B cell (primary cell): Measurements from ENCODE around the gene MALRD1. TPM values are rescaled to one million over a fixed set of nuclear protein-coding genes. Genes with fewer than 3 reads are reported as not detected.

ENCODE experiments used
- ATAC-seq: fragments of 200-7000 bp; cut with Tn5 transposase; one replicate; pipeline ENCODE4 v1.10.0; 2021; ENCODE audit warnings: low read depth, mild to moderate bottlenecking, moderate number of reproducible peaks, moderate library complexity
- CTCF ChIA-PET: fragments of 350-600 bp; sonication (Branson Sonifier 250); formaldehyde crosslinking; loops from one replicate; lab custom pipeline; 2021; ENCODE audit warnings: antibody characterized with exemption, inconsistent platforms; lab: Charles Lee
- POLR2A ChIA-PET: fragments of 350-600 bp; sonication (Branson Sonifier 250); formaldehyde crosslinking; loops from one replicate; lab custom pipeline; 2021; ENCODE audit warnings: antibody characterized with exemption; lab: Charles Lee
- DNase-seq: peaks from one replicate; pipeline ENCODE4 v3.0.0; 2013
- H2AFZ ChIP-seq: 2 replicates; pipeline ENCODE4 v1.6.1; 2012; ENCODE audit warnings: mild to moderate bottlenecking, low read depth, low read length; ENCODE audit not compliant: insufficient read depth, poor library complexity, severe bottlenecking
- H3K27ac ChIP-seq, 2 donors: 1 replicate in 1 of 2; 2 replicates in 1 of 2; pipeline ENCODE4 v1.5.1; 2012 to 2013; ENCODE audit warnings: low read length in 2 of 2, mild to moderate bottlenecking in 2 of 2, moderate library complexity in 1 of 2
- H3K27me3 ChIP-seq, 4 experiments: fragments of 200-600 bp in 1 of 4; sonication (generic) in 1 of 4; replicated peaks in 1 of 4; 1 replicate in 2 of 4; 2 replicates in 2 of 4; pipeline versions ENCODE4 v1.6.1 to v1.7.0; 2013 to 2016; ENCODE audit warnings: low read length in 3 of 4, mild to moderate bottlenecking in 2 of 4, mixed read lengths in 1 of 4, moderate library complexity in 1 of 4; ENCODE audit not compliant: insufficient read depth in 4 of 4, control insufficient read depth in 3 of 4; ENCODE audit errors: control extremely low read depth in 1 of 4
- H3K36me3 ChIP-seq, 2 experiments: replicated peaks in 1 of 2; 1 replicate in 1 of 2; 2 replicates in 1 of 2; pipeline versions ENCODE4 v1.6.1 to v1.7.1; 2013; ENCODE audit warnings: low read length in 1 of 2; ENCODE audit not compliant: insufficient read depth in 2 of 2, control insufficient read depth in 1 of 2; ENCODE audit errors: control extremely low read depth in 1 of 2, extremely low read depth in 1 of 2
- H3K4me1 ChIP-seq, 2 donors: fragments of 200-600 bp in 1 of 2; sonication (generic) in 1 of 2; 1 replicate in 1 of 2; 2 replicates in 1 of 2; pipeline versions ENCODE4 v1.5.1 to v1.6.1; 2013 to 2017; ENCODE audit warnings: low read length in 2 of 2; ENCODE audit not compliant: control insufficient read depth in 2 of 2, insufficient read depth in 2 of 2
- H3K4me2 ChIP-seq: replicated peaks from 2 replicates; pipeline ENCODE3; 2012; ENCODE audit warnings: mild to moderate bottlenecking, low read depth, low read length; ENCODE audit not compliant: poor library complexity, severe bottlenecking
- H3K4me3 ChIP-seq, 5 experiments: fragments of 200-600 bp in 1 of 5; sonication (generic) in 1 of 5; 1 replicate in 3 of 5; 2 replicates in 2 of 5; pipeline versions ENCODE4 v1.5.1 to v1.7.0; 2011 to 2016; ENCODE audit warnings: low read length in 4 of 5, mild to moderate bottlenecking in 4 of 5, low read depth in 2 of 5, control low read depth in 1 of 5, moderate library complexity in 1 of 5; ENCODE audit not compliant: insufficient read depth in 1 of 5; ENCODE audit errors: control extremely low read depth in 1 of 5, extremely low read depth in 1 of 5
- H3K79me2 ChIP-seq: fragments of 200-600 bp; sonication (generic); one replicate; pipeline ENCODE4 v1.6.0; 2016; ENCODE audit warnings: low read length; ENCODE audit not compliant: control insufficient read depth, insufficient read depth
- H3K9ac ChIP-seq: fragments of 200-600 bp; sonication (generic); 2 replicates; pipeline ENCODE4 v1.6.1; 2017; ENCODE audit warnings: mild to moderate bottlenecking, low read length, moderate library complexity
- H3K9me3 ChIP-seq, 3 donors: one replicate each; pipeline versions ENCODE4 v1.6.1 to v1.7.1; 2013; ENCODE audit warnings: low read length in 2 of 3; ENCODE audit not compliant: control insufficient read depth in 2 of 3, insufficient read depth in 1 of 3; ENCODE audit errors: control extremely low read depth in 1 of 3
- H4K20me1 ChIP-seq: 2 replicates; pipeline ENCODE4 v1.6.0; 2012; ENCODE audit warnings: mild to moderate bottlenecking, low read length; ENCODE audit not compliant: insufficient read depth, control insufficient read depth, poor library complexity, severe bottlenecking
- H3K27ac Mint-ChIP-seq: one replicate; pipeline ENCODE4 v1.8.0; 2021; ENCODE audit warnings: mixed read lengths
- H3K27me3 Mint-ChIP-seq: one replicate; pipeline ENCODE4 v1.8.0; 2021; ENCODE audit warnings: mixed read lengths
- H3K4me1 Mint-ChIP-seq: one replicate; pipeline ENCODE4 v1.8.0; 2021; ENCODE audit warnings: mixed read lengths
- H3K4me3 Mint-ChIP-seq: one replicate; pipeline ENCODE4 v1.8.0; 2021; ENCODE audit warnings: mixed read lengths
- H3K9me3 Mint-ChIP-seq: one replicate; pipeline ENCODE4 v1.8.0; 2022; ENCODE audit warnings: mixed read lengths; ENCODE audit not compliant: insufficient read depth
- CTCF ChIP-seq: fragments of 200-600 bp; IDR thresholded peaks from one replicate; pipeline ENCODE4 v1.8.0; 2022; ENCODE audit warnings: antibody characterized with exemption, mild to moderate bottlenecking
- EZH2 ChIP-seq: IDR thresholded peaks from 2 replicates; pipeline ENCODE4 v1.6.1; 2012; ENCODE audit warnings: borderline replicate concordance, low read depth, mild to moderate bottlenecking, moderate library complexity, low read length; ENCODE audit not compliant: insufficient read depth, poor library complexity, severe bottlenecking
- WGBS: methylation state at CpG from one replicate; pipeline ENCODE4 v1.1.5; 2013; ENCODE audit warnings: missing lambda C conversion rate; ENCODE audit not compliant: insufficient coverage; 5-methylcytosine and 5-hydroxymethylcytosine counted together
- intact Hi-C: fragments of 100-400 bp; cut with micrococcal nuclease; formaldehyde crosslinking; loops from one replicate; pipeline ENCODE4 v1.10.0; 2022
- polyA plus RNA-seq: library from polyadenylated mRNA; depleted of rRNA; stranded (reverse); fragments of >200 nt; gene quantifications from 2 replicates; pipeline ENCODE4 v1.2.3, GENCODE V29; 2012
- total RNA-seq, 2 donors: library from RNA; stranded (reverse); fragments of 120-200 nt in 1 of 2; gene quantifications; 1 replicate in 1 of 2; 2 replicates in 1 of 2; pipeline versions ENCODE4 v1.2.3 to v1.2.4, GENCODE V29; 2013 to 2022

MALRD1 gene
- total and polyA plus RNA-seq, 2 donors (not counting 1 experiment from before 2014, with no cell fraction given) = not detected

- no peak overlapping the region for H3K4me2 ChIP-seq
- WGBS = no CpG with 5 or more reads among the region's 1 CpG
- H3K4me1 Mint-ChIP-seq = no peaks in the 10 kb centered on the region
- CTCF ChIA-PET = no interaction called here
- ATAC-seq (no peak), DNase-seq (no peak)
- H3K79me2 ChIP-seq = no peaks in the 10 kb centered on the region
- H3K4me1 ChIP-seq = no peaks in the 10 kb centered on the region
- H3K9me3 Mint-ChIP-seq = peaks cover 5% of the 10 kb centered on the region
- no peak overlapping the region for H3K4me3 ChIP-seq
- H2AFZ ChIP-seq = no peak overlapping the region
- H3K36me3 ChIP-seq = no peaks in the 10 kb centered on the region
- H3K27ac Mint-ChIP-seq = no peak overlapping the region
- H3K9me3 ChIP-seq = peaks cover 0 to 3% (median 0%) of the 10 kb centered on the region in 3 donors
- POLR2A ChIA-PET = no interaction called here
- no peak overlapping the region for H3K9ac ChIP-seq
- H3K4me3 Mint-ChIP-seq = no peak overlapping the region
- H4K20me1 ChIP-seq = no peaks in the 10 kb centered on the region
- intact Hi-C loops = no loop called here
- no peaks in the 10 kb centered on the region for H3K27me3 ChIP-seq
- H3K27ac ChIP-seq = no peak overlapping the region
- no peaks in the 10 kb centered on the region for H3K27me3 Mint-ChIP-seq
- TF ChIP-seq EZH2 = no peak
- TF ChIP-seq CTCF = no peak
Measured at GRCh38 chr10:19469521-19469920, 420.9 kb downstream of the MALRD1 start.

GRCh38 chr10:19479854-19480253, 431.3 kb downstream of the MALRD1 start:
- peaks cover 2% of the 10 kb centered on the region for H3K9me3 Mint-ChIP-seq
- Histone ChIP-seq H3K27ac (no peak overlapping the region), H3K79me2 (no peaks in the 10 kb centered on the region), H3K4me1 (no peaks in the 10 kb centered on the region), H3K36me3 (no peaks in the 10 kb centered on the region), H3K9ac (no peak overlapping the region), H3K9me3 (no peaks in the 10 kb centered on the region), H2AFZ (no peak overlapping the region), H3K4me2 (no peak overlapping the region), H3K4me3 (no peak overlapping the region), H4K20me1 (no peaks in the 10 kb centered on the region), H3K27me3 (no peaks in the 10 kb centered on the region)
- DNase-seq (no peak), ATAC-seq (no peak)
- no peaks in the 10 kb centered on the region for H3K4me1 Mint-ChIP-seq
- CTCF ChIA-PET = no interaction called here
- H3K4me3 Mint-ChIP-seq = no peak overlapping the region
- intact Hi-C loops = no loop called here
- no peak overlapping the region for H3K27ac Mint-ChIP-seq
- TF ChIP-seq EZH2 (no peak), CTCF (no peak)
- H3K27me3 Mint-ChIP-seq = no peaks in the 10 kb centered on the region
- 33% methylated on average over 2 of the region's 4 CpGs for WGBS
- POLR2A ChIA-PET = no interaction called here
